Activated naive CD8-positive, alpha-beta T cell treated with anti-CD3 and anti-CD28 coated beads, Interleukin-2, amount 10 ng/mL, durations not matched to agents 7 days and 5 days (primary cell): ENCODE data around the gene BRD7. TPM values are rescaled to one million over a fixed set of nuclear protein-coding genes. Genes with fewer than 3 reads are reported as not detected.

Source experiments
- ATAC-seq: fragments of 150-1000 bp; cut with Tn5 transposase; one replicate; pipeline ENCODE4 v1.10.0; 2021; ENCODE audit warnings: low read depth, moderate library complexity
- POLR2A ChIA-PET: fragments of 350-600 bp; sonication (Branson Sonifier 250); formaldehyde crosslinking; loops from one replicate; lab custom pipeline; 2021; ENCODE audit warnings: antibody characterized with exemption; lab: Charles Lee
- DNase-seq: peaks from one replicate; pipeline ENCODE4 v3.0.0; 2021
- H3K27ac Mint-ChIP-seq: one replicate; pipeline ENCODE4 v1.8.0; 2022; ENCODE audit warnings: mild to moderate bottlenecking, mixed read lengths
- H3K27me3 Mint-ChIP-seq: one replicate; pipeline ENCODE4 v1.8.0; 2022; ENCODE audit warnings: mild to moderate bottlenecking, moderate library complexity, mixed read lengths
- H3K36me3 Mint-ChIP-seq: one replicate; pipeline ENCODE4 v1.8.0; 2021; ENCODE audit warnings: mild to moderate bottlenecking, mixed read lengths
- H3K4me1 Mint-ChIP-seq: one replicate; pipeline ENCODE4 v1.8.0; 2021; ENCODE audit warnings: mixed read lengths
- H3K4me3 Mint-ChIP-seq: one replicate; pipeline ENCODE4 v1.8.0; 2022; ENCODE audit warnings: mild to moderate bottlenecking, moderate library complexity, mixed read lengths
- H3K9me3 Mint-ChIP-seq: one replicate; pipeline ENCODE4 v1.8.0; 2021; ENCODE audit warnings: mixed read lengths
- total RNA-seq, 2 experiments: library from RNA; stranded (reverse); gene quantifications; one replicate each; pipeline ENCODE4 v1.2.3, GENCODE V29; 2021

BRD7 gene
- total RNA-seq, 2 experiments from 2014 or later: 81.4 to 84.3 TPM

- POLR2A ChIA-PET: no interaction called here
- no peaks in the 10 kb centered on the region for H3K9me3 Mint-ChIP-seq
- ATAC-seq (no peak), DNase-seq (no peak)
- H3K4me3 Mint-ChIP-seq: no peak overlapping the region
- H3K27me3 Mint-ChIP-seq: peaks cover 5% of the 10 kb centered on the region
- no peaks in the 10 kb centered on the region for H3K4me1 Mint-ChIP-seq
- no peak overlapping the region for H3K27ac Mint-ChIP-seq
- no peaks in the 10 kb centered on the region for H3K36me3 Mint-ChIP-seq
These were observed 13.1 kb upstream of the BRD7 start for GRCh38 chr16:50381679-50382440.

- Mint-ChIP-seq H3K9me3 (no peaks in the 10 kb centered on the region), H3K4me3 (no peak overlapping the region), H3K36me3 (no peaks in the 10 kb centered on the region), H3K27ac (no peak overlapping the region), H3K27me3 (peaks cover 12% of the 10 kb centered on the region), H3K4me1 (peaks cover 3% of the 10 kb centered on the region)
- POLR2A ChIA-PET: interaction anchor here (0.6 kb wide), 1 partner anchor 284 kb away, joined by 3 read pairs; no protein-coding TSS in a partner anchor
- DNase-seq (no peak), ATAC-seq (no peak)
These were observed 9.6 kb upstream of the BRD7 start for GRCh38 chr16:50378417-50378816.

- H3K9me3 Mint-ChIP-seq: no peaks in the 10 kb centered on the region
- no peaks in the 10 kb centered on the region for H3K36me3 Mint-ChIP-seq
- POLR2A ChIA-PET: no interaction called here
- peaks cover 12% of the 10 kb centered on the region for H3K27me3 Mint-ChIP-seq
- no peak overlapping the region for H3K27ac Mint-ChIP-seq
- H3K4me1 Mint-ChIP-seq: peaks cover 3% of the 10 kb centered on the region
- ATAC-seq: no peak
- no peak for DNase-seq
- no peak overlapping the region for H3K4me3 Mint-ChIP-seq
These were observed 8.2 kb upstream of the BRD7 start for GRCh38 chr16:50377001-50377400.

- DNase-seq: no peak
- Mint-ChIP-seq H3K9me3 (no peaks in the 10 kb centered on the region), H3K36me3 (no peaks in the 10 kb centered on the region), H3K4me1 (peaks cover 10% of the 10 kb centered on the region), H3K27me3 (peaks cover 12% of the 10 kb centered on the region), H3K4me3 (no peak overlapping the region), H3K27ac (no peak overlapping the region)
- POLR2A ChIA-PET: no interaction called here
- no peak for ATAC-seq
These were observed 5.0 kb upstream of the BRD7 start for GRCh38 chr16:50373780-50374179.

GRCh38 chr16:50373345-50373701 lies 4.5 kb upstream of the BRD7 start:
- H3K27ac Mint-ChIP-seq: no peak overlapping the region
- peaks cover 12% of the 10 kb centered on the region for H3K27me3 Mint-ChIP-seq
- no peaks in the 10 kb centered on the region for H3K9me3 Mint-ChIP-seq
- no peak for ATAC-seq
- no peak overlapping the region for H3K4me3 Mint-ChIP-seq
- no peaks in the 10 kb centered on the region for H3K36me3 Mint-ChIP-seq
- no peak for DNase-seq
- H3K4me1 Mint-ChIP-seq: peaks cover 10% of the 10 kb centered on the region
- POLR2A ChIA-PET: no interaction called here

GRCh38 chr16:50372611-50373344 lies 4.0 kb upstream of the BRD7 start:
- peaks cover 12% of the 10 kb centered on the region for H3K27me3 Mint-ChIP-seq
- H3K9me3 Mint-ChIP-seq: no peaks in the 10 kb centered on the region
- H3K36me3 Mint-ChIP-seq: peaks cover 2% of the 10 kb centered on the region
- no peak overlapping the region for H3K27ac Mint-ChIP-seq
- no peak for ATAC-seq
- H3K4me1 Mint-ChIP-seq: peaks cover 12% of the 10 kb centered on the region
- no peak for DNase-seq
- no peak overlapping the region for H3K4me3 Mint-ChIP-seq
- POLR2A ChIA-PET: no interaction called here

- Mint-ChIP-seq H3K27me3 (peaks cover 12% of the 10 kb centered on the region), H3K4me3 (no peak overlapping the region), H3K9me3 (no peaks in the 10 kb centered on the region), H3K36me3 (peaks cover 4% of the 10 kb centered on the region), H3K4me1 (peaks cover 18% of the 10 kb centered on the region), H3K27ac (no peak overlapping the region)
- DNase-seq: no peak
- no peak for ATAC-seq
- POLR2A ChIA-PET: no interaction called here
These were observed 3.3 kb upstream of the BRD7 start for GRCh38 chr16:50371936-50372595.

- Mint-ChIP-seq H3K27ac (no peak overlapping the region), H3K36me3 (peaks cover 7% of the 10 kb centered on the region), H3K27me3 (peaks cover 12% of the 10 kb centered on the region), H3K9me3 (no peaks in the 10 kb centered on the region), H3K4me1 (peaks cover 22% of the 10 kb centered on the region), H3K4me3 (no peak overlapping the region)
- DNase-seq (no peak), ATAC-seq (no peak)
- POLR2A ChIA-PET: no interaction called here
These were observed 2.4 kb upstream of the BRD7 start for GRCh38 chr16:50371036-50371716.

GRCh38 chr16:50369133-50369804 lies 481 bp upstream of the BRD7 start:
- peaks cover 15% of the 10 kb centered on the region for H3K36me3 Mint-ChIP-seq
- peak overlapping the region; percentile 89 for H3K4me3 Mint-ChIP-seq
- DNase-seq: no peak
- H3K4me1 Mint-ChIP-seq: peaks cover 29% of the 10 kb centered on the region
- ATAC-seq: no peak
- H3K9me3 Mint-ChIP-seq: no peaks in the 10 kb centered on the region
- peaks cover 3% of the 10 kb centered on the region for H3K27me3 Mint-ChIP-seq
- peak overlapping the region; percentile 93 for H3K27ac Mint-ChIP-seq
- POLR2A ChIA-PET: interaction anchor here (0.5 to 1.1 kb wide), 4 partner anchors 108 to 298 kb away, joined by 3 to 4 read pairs (median 3); no protein-coding TSS in a partner anchor

- H3K36me3 Mint-ChIP-seq: peaks cover 24% of the 10 kb centered on the region
- peak overlapping the region; percentile 86 for H3K27ac Mint-ChIP-seq
- POLR2A ChIA-PET: interaction anchor here (0.6 kb wide), 1 partner anchor 377 kb away, joined by 7 read pairs; no protein-coding TSS in a partner anchor
- no peaks in the 10 kb centered on the region for H3K9me3 Mint-ChIP-seq
- H3K4me3 Mint-ChIP-seq: peak overlapping the region; percentile 96
- DNase-seq (no peak), ATAC-seq (no peak)
- H3K4me1 Mint-ChIP-seq: peaks cover 33% of the 10 kb centered on the region
- H3K27me3 Mint-ChIP-seq: no peaks in the 10 kb centered on the region
These were observed 895 bp downstream of the BRD7 start for GRCh38 chr16:50367777-50368409.

GRCh38 chr16:50365791-50366575 lies 2.8 kb downstream of the BRD7 start:
- H3K9me3 Mint-ChIP-seq: no peaks in the 10 kb centered on the region
- peaks cover 41% of the 10 kb centered on the region for H3K4me1 Mint-ChIP-seq
- no peak overlapping the region for H3K27ac Mint-ChIP-seq
- peaks cover 33% of the 10 kb centered on the region for H3K36me3 Mint-ChIP-seq
- H3K4me3 Mint-ChIP-seq: no peak overlapping the region
- H3K27me3 Mint-ChIP-seq: no peaks in the 10 kb centered on the region
- ATAC-seq (no peak), DNase-seq (no peak)
- POLR2A ChIA-PET: no interaction called here

GRCh38 chr16:50363656-50364055 lies 5.1 kb downstream of the BRD7 start:
- no peak overlapping the region for H3K4me3 Mint-ChIP-seq
- H3K4me1 Mint-ChIP-seq: peaks cover 38% of the 10 kb centered on the region
- H3K36me3 Mint-ChIP-seq: peaks cover 38% of the 10 kb centered on the region
- DNase-seq (no peak), ATAC-seq (no peak)
- POLR2A ChIA-PET: interaction anchor here (0.7 kb wide), 1 partner anchor 292 kb away, joined by 3 read pairs; no protein-coding TSS in a partner anchor
- no peak overlapping the region for H3K27ac Mint-ChIP-seq
- H3K27me3 Mint-ChIP-seq: no peaks in the 10 kb centered on the region
- no peaks in the 10 kb centered on the region for H3K9me3 Mint-ChIP-seq
